Measurements from ENCODE around the gene NHERF1. TPM values are rescaled to one million over a fixed set of nuclear protein-coding genes. Genes with fewer than 3 reads are reported as not detected.

Gene NHERF1
- total RNA-seq, 1 donor from 2014 or later = 81.8 TPM

- peaks cover 30 to 55% of the 10 kb centered on the region in 2 donors for H3K36me3 ChIP-seq
These were observed 42.0 kb downstream of the NHERF1 start for GRCh38 chr17:74790161-74791058.

GRCh38 chr17:74792586-74793105 lies 44.2 kb downstream of the NHERF1 start:
- Histone ChIP-seq H3K27me3 (no peaks in the 10 kb centered on the region), H3K4me3 (no peak overlapping the region), H3K36me3 (peaks cover 42 to 70% of the 10 kb centered on the region in 2 donors), H3K9me3 (no peaks in the 10 kb centered on the region), H3K4me1 (no peaks in the 10 kb centered on the region), H3K27ac (no peak overlapping the region)
- no peak for TF ChIP-seq CTCF (IDR thresholded peaks at IDR 0.05)
- intact Hi-C loops (cut with DNase I) = no loop called here
- no peak for DNase-seq (ENCODE audit: low spot score in 2 of 2)

More at GRCh38 chr17:74790161-74791058, 42.0 kb downstream of the NHERF1 start:
- no peak for DNase-seq (ENCODE audit: low spot score in 2 of 2)
- Histone ChIP-seq H3K27ac (no peak overlapping the region), H3K27me3 (no peaks in the 10 kb centered on the region), H3K4me1 (no peaks in the 10 kb centered on the region), H3K4me3 (no peak overlapping the region), H3K9me3 (no peaks in the 10 kb centered on the region)
- no peak for TF ChIP-seq CTCF (IDR thresholded peaks at IDR 0.05)
- intact Hi-C loops (cut with DNase I) = loop anchor here (2.0 kb wide), 1 partner anchor 74 kb away; no protein-coding TSS in a partner anchor

- peaks cover 50 to 78% of the 10 kb centered on the region in 2 donors for H3K36me3 ChIP-seq
- intact Hi-C loops (cut with DNase I) = no loop called here
These were observed 47.0 kb downstream of the NHERF1 start for GRCh38 chr17:74795327-74796020.

GRCh38 chr17:74796211-74796610 lies 47.8 kb downstream of the NHERF1 start:
- no peak for TF ChIP-seq CTCF (IDR thresholded peaks at IDR 0.05)
- no peak overlapping the region for H3K27ac ChIP-seq
- no peaks in the 10 kb centered on the region for H3K9me3 ChIP-seq
- DNase-seq (ENCODE audit: low spot score in 2 of 2) = no peak
- no peak overlapping the region for H3K4me3 ChIP-seq
- H3K4me1 ChIP-seq = no peaks in the 10 kb centered on the region
- intact Hi-C loops (cut with DNase I) = no loop called here
- no peaks in the 10 kb centered on the region for H3K27me3 ChIP-seq
- H3K36me3 ChIP-seq = peaks cover 50 to 75% of the 10 kb centered on the region in 2 donors

More at GRCh38 chr17:74795327-74796020, 47.0 kb downstream of the NHERF1 start:
- no peaks in the 10 kb centered on the region for H3K4me1 ChIP-seq
- no peaks in the 10 kb centered on the region for H3K9me3 ChIP-seq
- H3K27ac ChIP-seq = no peak overlapping the region
- no peak for DNase-seq (ENCODE audit: low spot score in 2 of 2)
- no peaks in the 10 kb centered on the region for H3K27me3 ChIP-seq
- TF ChIP-seq CTCF (IDR thresholded peaks at IDR 0.05) = no peak
- no peak overlapping the region for H3K4me3 ChIP-seq

GRCh38 chr17:74796866-74797265 lies 48.4 kb downstream of the NHERF1 start:
- no peak for TF ChIP-seq CTCF (IDR thresholded peaks at IDR 0.05)
- no peak for DNase-seq (ENCODE audit: low spot score in 2 of 2)
- Histone ChIP-seq H3K27me3 (no peaks in the 10 kb centered on the region), H3K36me3 (peaks cover 50 to 75% of the 10 kb centered on the region in 2 donors), H3K4me3 (no peak overlapping the region), H3K9me3 (no peaks in the 10 kb centered on the region), H3K27ac (no peak overlapping the region), H3K4me1 (no peaks in the 10 kb centered on the region)
- intact Hi-C loops (cut with DNase I) = no loop called here

All from ascending aorta (tissue), 2 donors.